Naive thymus-derived CD8-positive, alpha-beta T cell (primary cell): Measurements from ENCODE around the gene HBD. TPM values are rescaled to one million over a fixed set of nuclear protein-coding genes. Genes with fewer than 3 reads are reported as not detected.
"Not testable (repeated sequence)": the region's sequence is repeated elsewhere in the genome, so short reads cannot be mapped to it uniquely, and the experiment has no call there.

Experiments used
- ATAC-seq, 2 donors: fragments of 150-1000 bp; cut with Tn5 transposase in 1 of 2; sonication (Bioruptor Pico), chemical (Tn5 transposase) in 1 of 2; 1 replicate in 1 of 2; 2 replicates in 1 of 2; pipeline ENCODE4 v1.10.0; 2021; ENCODE audit warnings: mild to moderate bottlenecking in 2 of 2, moderate library complexity in 2 of 2
- POLR2A ChIA-PET: fragments of 350-600 bp; sonication (Branson Sonifier 250); formaldehyde crosslinking; loops from one replicate; lab custom pipeline; 2021; ENCODE audit warnings: antibody characterized with exemption; lab: Charles Lee
- DNase-seq, 10 donors: peaks; one replicate each; pipeline versions ENCODE4 v3.0.0 to v3.0.0-alpha.2; 2020 to 2022
- H3K27ac Mint-ChIP-seq, 10 donors: one replicate each; pipeline ENCODE4 v1.8.0; 2020 to 2022; ENCODE audit warnings: mild to moderate bottlenecking in 10 of 10, mixed read lengths in 10 of 10, moderate library complexity in 4 of 10, inconsistent platforms in 1 of 10
- H3K27me3 Mint-ChIP-seq, 5 donors: one replicate each; pipeline ENCODE4 v1.8.0; 2021 to 2022; ENCODE audit warnings: mixed read lengths in 5 of 5
- H3K36me3 Mint-ChIP-seq, 3 donors: one replicate each; pipeline ENCODE4 v1.8.0; 2020 to 2022; ENCODE audit warnings: mixed read lengths in 3 of 3, mild to moderate bottlenecking in 2 of 3, inconsistent platforms in 1 of 3
- H3K4me1 Mint-ChIP-seq, 4 donors: one replicate each; pipeline ENCODE4 v1.8.0; 2021 to 2022; ENCODE audit warnings: mixed read lengths in 4 of 4
- H3K4me3 Mint-ChIP-seq, 10 donors: one replicate each; pipeline ENCODE4 v1.8.0; 2020 to 2022; ENCODE audit warnings: mild to moderate bottlenecking in 10 of 10, mixed read lengths in 10 of 10, moderate library complexity in 6 of 10, inconsistent platforms in 1 of 10
- H3K9me3 Mint-ChIP-seq, 9 donors: one replicate each; pipeline ENCODE4 v1.8.0; 2020 to 2022; ENCODE audit warnings: mixed read lengths in 9 of 9, mild to moderate bottlenecking in 3 of 9, inconsistent platforms in 1 of 9, moderate library complexity in 1 of 9
- polyA plus RNA-seq, 3 donors: library from polyadenylated mRNA; unstranded; fragments of 300-500 nt; fragmentation: Illumina TruSeq; gene quantifications; one replicate each; pipeline ENCODE4 v1.2.3, GENCODE V29; 2021
- total RNA-seq, 8 experiments: library from RNA in 2 of 8; stranded (reverse) in 2 of 8; gene quantifications; one replicate each; pipeline ENCODE4 v1.2.3 and lab custom pipeline; 2021 to 2026

The HBD gene
- total and polyA plus RNA-seq, 5 experiments from 2014 or later = not detected

- Mint-ChIP-seq H3K4me1 (no peaks in the 10 kb centered on the region), H3K4me3 (no peak overlapping the region), H3K27ac (no peak overlapping the region), H3K27me3 (peaks cover 0 to 37% (median 7%) of the 10 kb centered on the region in 5 donors), H3K9me3 (no peaks in the 10 kb centered on the region), H3K36me3 (no peaks in the 10 kb centered on the region)
- DNase-seq (no peak), ATAC-seq (no peak)
- POLR2A ChIA-PET = no interaction called here
Measured at GRCh38 chr11:5250543-5251204, 16.4 kb upstream of the HBD start.

- POLR2A ChIA-PET, ATAC-seq: not testable (repeated sequence)
Measured at GRCh38 chr11:5249807-5250396, 15.6 kb upstream of the HBD start, which contains the start of gene HBG1. HBG1 (minus strand) TSS chr11:5249857; CDS start chr11:5249804, 53 bp downstream.

GRCh38 chr11:5248498-5248897, 14.2 kb upstream of the HBD start:
- H3K27me3 Mint-ChIP-seq = peaks cover 0 to 39% (median 8%) of the 10 kb centered on the region in 5 donors

More at GRCh38 chr11:5249807-5250396, 15.6 kb upstream of the HBD start, which contains the start of gene HBG1:
- H3K9me3 Mint-ChIP-seq, H3K4me1 Mint-ChIP-seq, H3K4me3 Mint-ChIP-seq, H3K36me3 Mint-ChIP-seq, H3K27ac Mint-ChIP-seq, DNase-seq: not testable (repeated sequence)
- H3K27me3 Mint-ChIP-seq = peaks cover 0 to 37% (median 5%) of the 10 kb centered on the region in 5 donors

GRCh38 chr11:5247472-5248192, 13.3 kb upstream of the HBD start:
- H3K36me3 Mint-ChIP-seq = no peaks in the 10 kb centered on the region
- no peaks in the 10 kb centered on the region for H3K4me1 Mint-ChIP-seq
- POLR2A ChIA-PET = no interaction called here
- no peak for DNase-seq
- peaks cover 0 to 32% (median 5%) of the 10 kb centered on the region in 5 donors for H3K27me3 Mint-ChIP-seq
- H3K4me3 Mint-ChIP-seq = no peak overlapping the region
- no peak for ATAC-seq
- no peak overlapping the region for H3K27ac Mint-ChIP-seq
- no peaks in the 10 kb centered on the region for H3K9me3 Mint-ChIP-seq

More at GRCh38 chr11:5248498-5248897, 14.2 kb upstream of the HBD start:
- POLR2A ChIA-PET, H3K9me3 Mint-ChIP-seq, DNase-seq, H3K4me3 Mint-ChIP-seq, ATAC-seq, H3K36me3 Mint-ChIP-seq, H3K27ac Mint-ChIP-seq, H3K4me1 Mint-ChIP-seq: not testable (repeated sequence)

- Mint-ChIP-seq H3K4me1 (no peaks in the 10 kb centered on the region), H3K9me3 (no peaks in the 10 kb centered on the region), H3K36me3 (no peaks in the 10 kb centered on the region), H3K4me3 (no peak overlapping the region), H3K27ac (no peak overlapping the region), H3K27me3 (peaks cover 0 to 30% (median 5%) of the 10 kb centered on the region in 5 donors)
- DNase-seq (no peak), ATAC-seq (no peak)
- POLR2A ChIA-PET = no interaction called here
Measured at GRCh38 chr11:5246772-5247471, 12.6 kb upstream of the HBD start.

GRCh38 chr11:5245155-5245554, 10.9 kb upstream of the HBD start:
- Mint-ChIP-seq H3K27ac (no peak overlapping the region), H3K4me3 (no peak overlapping the region), H3K9me3 (no peaks in the 10 kb centered on the region), H3K27me3 (peaks cover 0 to 23% (median 5%) of the 10 kb centered on the region in 5 donors), H3K4me1 (no peaks in the 10 kb centered on the region), H3K36me3 (no peaks in the 10 kb centered on the region)
- ATAC-seq = no peak
- POLR2A ChIA-PET = no interaction called here
- no peak for DNase-seq

GRCh38 chr11:5243816-5244180, 9.5 kb upstream of the HBD start:
- Mint-ChIP-seq H3K4me3 (no peak overlapping the region), H3K4me1 (no peaks in the 10 kb centered on the region), H3K9me3 (no peaks in the 10 kb centered on the region), H3K36me3 (no peaks in the 10 kb centered on the region), H3K27me3 (peaks cover 0 to 22% (median 3%) of the 10 kb centered on the region in 5 donors), H3K27ac (no peak overlapping the region)
- ATAC-seq (no peak), DNase-seq (no peak)
- POLR2A ChIA-PET = no interaction called here

GRCh38 chr11:5242933-5243815, 8.9 kb upstream of the HBD start:
- Mint-ChIP-seq H3K27ac (no peak overlapping the region), H3K36me3 (no peaks in the 10 kb centered on the region), H3K4me3 (no peak overlapping the region), H3K4me1 (no peaks in the 10 kb centered on the region), H3K27me3 (peaks cover 0 to 21% (median 3%) of the 10 kb centered on the region in 5 donors), H3K9me3 (no peaks in the 10 kb centered on the region)
- ATAC-seq = no peak
- POLR2A ChIA-PET = no interaction called here
- no peak for DNase-seq

- Mint-ChIP-seq H3K27ac (no peak overlapping the region), H3K4me3 (no peak overlapping the region), H3K9me3 (no peaks in the 10 kb centered on the region), H3K4me1 (no peaks in the 10 kb centered on the region), H3K27me3 (peaks cover 1 to 29% (median 8%) of the 10 kb centered on the region in 5 donors), H3K36me3 (no peaks in the 10 kb centered on the region)
- DNase-seq = no peak
- no peak for ATAC-seq
- POLR2A ChIA-PET = no interaction called here
Measured at GRCh38 chr11:5242208-5242607, 7.9 kb upstream of the HBD start.

- Mint-ChIP-seq H3K9me3 (no peaks in the 10 kb centered on the region), H3K4me3 (no peak overlapping the region), H3K4me1 (no peaks in the 10 kb centered on the region), H3K27ac (no peak overlapping the region), H3K36me3 (no peaks in the 10 kb centered on the region), H3K27me3 (peaks cover 1 to 31% (median 9%) of the 10 kb centered on the region in 5 donors)
- no peak for ATAC-seq
- no peak for DNase-seq
- POLR2A ChIA-PET = no interaction called here
Measured at GRCh38 chr11:5241458-5241857, 7.2 kb upstream of the HBD start.

- no peaks in the 10 kb centered on the region for H3K9me3 Mint-ChIP-seq
- H3K36me3 Mint-ChIP-seq = no peaks in the 10 kb centered on the region
- no peak overlapping the region for H3K4me3 Mint-ChIP-seq
- H3K4me1 Mint-ChIP-seq = no peaks in the 10 kb centered on the region
- H3K27me3 Mint-ChIP-seq = peaks cover 2 to 30% (median 9%) of the 10 kb centered on the region in 5 donors
- POLR2A ChIA-PET = no interaction called here
- no peak overlapping the region for H3K27ac Mint-ChIP-seq
- DNase-seq (no peak), ATAC-seq (no peak)
Measured at GRCh38 chr11:5240458-5240857, 6.2 kb upstream of the HBD start.

- H3K9me3 Mint-ChIP-seq = no peaks in the 10 kb centered on the region
- H3K4me3 Mint-ChIP-seq = no peak overlapping the region
- ATAC-seq (no peak), DNase-seq (no peak)
- no peaks in the 10 kb centered on the region for H3K36me3 Mint-ChIP-seq
- H3K27ac Mint-ChIP-seq = no peak overlapping the region
- peaks cover 2 to 30% (median 9%) of the 10 kb centered on the region in 5 donors for H3K27me3 Mint-ChIP-seq
- POLR2A ChIA-PET = no interaction called here
- no peaks in the 10 kb centered on the region for H3K4me1 Mint-ChIP-seq
Measured at GRCh38 chr11:5240056-5240455, 5.8 kb upstream of the HBD start.
